ENCODE results near the gene NPLOC4. TPM values are rescaled to one million over a fixed set of nuclear protein-coding genes. Genes with fewer than 3 reads are reported as not detected.
"Not testable (repeated sequence)": the region's sequence is repeated elsewhere in the genome, so short reads cannot be mapped to it uniquely, and the experiment has no call there.

NPLOC4 gene
- total and polyA plus RNA-seq, 2 donors (not counting 1 experiment from before 2014, with no cell fraction given): 51.0 to 62.5 TPM

- Histone ChIP-seq H3K4me3 (replicated peaks in 1 of 4; ENCODE audit: control extremely low read depth in 1 of 4, insufficient read depth in 1 of 4, low read depth in 3 of 4, low read length in 4 of 4) (no peak overlapping the region), H3K9ac (ENCODE audit: insufficient read depth, low read length) (no peak overlapping the region), H2AFZ (ENCODE audit: low read length) (no peak overlapping the region), H3K4me1 (ENCODE audit: control insufficient read depth, extremely low read depth, insufficient read depth, low read length) (no peaks in the 10 kb centered on the region), H3K9me3 (ENCODE audit: control insufficient read depth, insufficient read depth, low read depth, low read length) (no peaks in the 10 kb centered on the region), H3K27ac (ENCODE audit: insufficient read depth, low read length) (no peak overlapping the region), H3K79me2 (ENCODE audit: control insufficient read depth, insufficient read depth, low read length) (no peaks in the 10 kb centered on the region), H3K4me2 (ENCODE audit: extremely low read depth, insufficient read depth, low read length) (no peak overlapping the region), H3K36me3 (ENCODE audit: control insufficient read depth, insufficient read depth, low read length) (peaks cover 24% of the 10 kb centered on the region), H4K20me1 (ENCODE audit: control insufficient read depth, extremely low read depth, insufficient read depth, low read length) (no peaks in the 10 kb centered on the region), H3K27me3 (ENCODE audit: control insufficient read depth, insufficient read depth, low read length) (no peaks in the 10 kb centered on the region)
- TF ChIP-seq EZH2 (IDR thresholded peaks at IDR 0.05; ENCODE audit: low read length, missing control alignments) (no peak), CTCF (conservative IDR thresholded peaks at IDR 0.05 in 1 of 2, IDR thresholded peaks at IDR 0.05 in 1 of 2; ENCODE audit: low read depth in 1 of 2, low read length in 2 of 2) (no peak)
- DNase-seq (ENCODE audit: low read depth in 2 of 2): no peak
Observed at GRCh38 chr17:81590121-81590520, 46.8 kb downstream of the NPLOC4 start.

GRCh38 chr17:81589612-81590011 lies 47.3 kb downstream of the NPLOC4 start:
- Histone ChIP-seq H3K4me1 (ENCODE audit: control insufficient read depth, extremely low read depth, insufficient read depth, low read length) (no peaks in the 10 kb centered on the region), H3K27me3 (ENCODE audit: control insufficient read depth, insufficient read depth, low read length) (no peaks in the 10 kb centered on the region), H3K9ac (ENCODE audit: insufficient read depth, low read length) (no peak overlapping the region), H4K20me1 (ENCODE audit: control insufficient read depth, extremely low read depth, insufficient read depth, low read length) (no peaks in the 10 kb centered on the region), H3K36me3 (ENCODE audit: control insufficient read depth, insufficient read depth, low read length) (peaks cover 23% of the 10 kb centered on the region), H3K27ac (ENCODE audit: insufficient read depth, low read length) (no peak overlapping the region), H3K9me3 (ENCODE audit: control insufficient read depth, insufficient read depth, low read depth, low read length) (no peaks in the 10 kb centered on the region), H3K79me2 (ENCODE audit: control insufficient read depth, insufficient read depth, low read length) (no peaks in the 10 kb centered on the region), H3K4me2 (ENCODE audit: extremely low read depth, insufficient read depth, low read length) (no peak overlapping the region), H3K4me3 (replicated peaks in 1 of 4; ENCODE audit: control extremely low read depth in 1 of 4, insufficient read depth in 1 of 4, low read depth in 3 of 4, low read length in 4 of 4) (no peak overlapping the region), H2AFZ (ENCODE audit: low read length) (no peak overlapping the region)
- TF ChIP-seq EZH2 (IDR thresholded peaks at IDR 0.05; ENCODE audit: low read length, missing control alignments) (no peak), CTCF (conservative IDR thresholded peaks at IDR 0.05 in 1 of 2, IDR thresholded peaks at IDR 0.05 in 1 of 2; ENCODE audit: low read depth in 1 of 2, low read length in 2 of 2) (no peak)
- DNase-seq (ENCODE audit: low read depth in 2 of 2): no peak

GRCh38 chr17:81586096-81586495 lies 50.8 kb downstream of the NPLOC4 start:
- Histone ChIP-seq H3K27ac (ENCODE audit: insufficient read depth, low read length) (no peak overlapping the region), H3K4me1 (ENCODE audit: control insufficient read depth, extremely low read depth, insufficient read depth, low read length) (peaks cover 2% of the 10 kb centered on the region), H3K4me3 (replicated peaks in 1 of 4; ENCODE audit: control extremely low read depth in 1 of 4, insufficient read depth in 1 of 4, low read depth in 3 of 4, low read length in 4 of 4) (no peak overlapping the region), H3K27me3 (ENCODE audit: control insufficient read depth, insufficient read depth, low read length) (no peaks in the 10 kb centered on the region), H3K4me2 (ENCODE audit: extremely low read depth, insufficient read depth, low read length) (no peak overlapping the region), H3K9me3 (ENCODE audit: control insufficient read depth, insufficient read depth, low read depth, low read length) (no peaks in the 10 kb centered on the region), H3K79me2 (ENCODE audit: control insufficient read depth, insufficient read depth, low read length) (peaks cover 9% of the 10 kb centered on the region), H2AFZ (ENCODE audit: low read length) (no peak overlapping the region), H3K9ac (ENCODE audit: insufficient read depth, low read length) (no peak overlapping the region), H3K36me3 (ENCODE audit: control insufficient read depth, insufficient read depth, low read length) (peaks cover 23% of the 10 kb centered on the region), H4K20me1 (ENCODE audit: control insufficient read depth, extremely low read depth, insufficient read depth, low read length) (no peaks in the 10 kb centered on the region)
- no peak for TF ChIP-seq CTCF (conservative IDR thresholded peaks at IDR 0.05 in 1 of 2, IDR thresholded peaks at IDR 0.05 in 1 of 2; ENCODE audit: low read depth in 1 of 2, low read length in 2 of 2)
- TF ChIP-seq EZH2 (IDR thresholded peaks at IDR 0.05; ENCODE audit: low read length, missing control alignments): no peak
- DNase-seq (ENCODE audit: low read depth in 2 of 2): no peak

- not testable (repeated sequence) for H3K9me3 ChIP-seq (ENCODE audit: control insufficient read depth, insufficient read depth, low read depth, low read length); DNase-seq (ENCODE audit: low read depth in 2 of 2); H3K9ac ChIP-seq (ENCODE audit: insufficient read depth, low read length); H3K4me3 ChIP-seq (replicated peaks in 1 of 4; ENCODE audit: control extremely low read depth in 1 of 4, insufficient read depth in 1 of 4, low read depth in 3 of 4, low read length in 4 of 4); H3K27me3 ChIP-seq (ENCODE audit: control insufficient read depth, insufficient read depth, low read length); H2AFZ ChIP-seq (ENCODE audit: low read length); H3K27ac ChIP-seq (ENCODE audit: insufficient read depth, low read length); H4K20me1 ChIP-seq (ENCODE audit: control insufficient read depth, extremely low read depth, insufficient read depth, low read length); H3K4me1 ChIP-seq (ENCODE audit: control insufficient read depth, extremely low read depth, insufficient read depth, low read length); H3K4me2 ChIP-seq (ENCODE audit: extremely low read depth, insufficient read depth, low read length)
- Histone ChIP-seq H3K79me2 (ENCODE audit: control insufficient read depth, insufficient read depth, low read length) (peaks cover 17% of the 10 kb centered on the region), H3K36me3 (ENCODE audit: control insufficient read depth, insufficient read depth, low read length) (peaks cover 19% of the 10 kb centered on the region)
Observed at GRCh38 chr17:81584771-81585170, 52.1 kb downstream of the NPLOC4 start.

Data from fibroblast of lung (primary cell).